NCI-H446 treated with DMSO at 0.1 percent for 48 hours (cell line): ENCODE measurements around the gene SETDB1.

Experiments
- DNase-seq: peaks from one replicate; lab custom pipeline; 2025; lab: John Stamatoyannopoulos, UW

SETDB1 gene

GRCh38 chr1:151003180-151003579, 77.0 kb downstream of the SETDB1 start:
- no peak for DNase-seq

- no peak for DNase-seq
Measured at GRCh38 chr1:151005729-151006319, 79.7 kb downstream of the SETDB1 start.

GRCh38 chr1:151006327-151007052, 80.3 kb downstream of the SETDB1 start, which contains the start of gene MINDY1:
Gene MINDY1, minus strand, starts transcription at chr1:151006902. Its CDS starts 4,285 bp downstream, at chr1:151002617.
- peak; percentile 73 for DNase-seq

- no peak for DNase-seq
Measured at GRCh38 chr1:151007853-151008243, 81.7 kb downstream of the SETDB1 start.

- DNase-seq: peak; percentile 89
Measured at GRCh38 chr1:151008244-151009205, 82.4 kb downstream of the SETDB1 start, which contains the start of gene PRUNE1. Gene PRUNE1, plus strand, starts transcription at chr1:151008449. Its CDS starts 184 bp downstream, at chr1:151008633.

- DNase-seq: no peak
Measured at GRCh38 chr1:151009206-151009587, 83.0 kb downstream of the SETDB1 start.

GRCh38 chr1:151009674-151010345, 83.6 kb downstream of the SETDB1 start:
- no peak for DNase-seq

GRCh38 chr1:151010346-151010726, 84.2 kb downstream of the SETDB1 start:
- DNase-seq: no peak

- DNase-seq: no peak
Measured at GRCh38 chr1:151011154-151011850, 85.1 kb downstream of the SETDB1 start.

- DNase-seq: no peak
Measured at GRCh38 chr1:151012684-151013471, 86.7 kb downstream of the SETDB1 start.

- no peak for DNase-seq
Measured at GRCh38 chr1:151013518-151013917, 87.4 kb downstream of the SETDB1 start.
